Neural crest cell (in vitro differentiated cells): Measurements from ENCODE around the gene STK33. TPM values are rescaled to one million over a fixed set of nuclear protein-coding genes. Genes with fewer than 3 reads are reported as not detected.

Experiments
- DNase-seq: peaks from one replicate; pipeline ENCODE4 v3.0.0; 2021; ENCODE audit warnings: low read depth, mixed read lengths, low spot score
- H3K27ac Mint-ChIP-seq: one replicate; pipeline ENCODE4 v1.8.0; 2021; ENCODE audit warnings: mild to moderate bottlenecking, mixed read lengths; ENCODE audit not compliant: unreplicated experiment
- H3K27me3 Mint-ChIP-seq: 2 replicates; pipeline ENCODE4 v1.8.0; 2021; ENCODE audit warnings: low read depth, mild to moderate bottlenecking, mixed read lengths
- H3K36me3 Mint-ChIP-seq: 2 replicates; pipeline ENCODE4 v1.8.0; 2021; ENCODE audit warnings: low read depth, mild to moderate bottlenecking, mixed read lengths
- H3K4me1 Mint-ChIP-seq: 2 replicates; pipeline ENCODE4 v1.8.0; 2021; ENCODE audit warnings: mixed read lengths
- H3K4me3 Mint-ChIP-seq: one replicate; pipeline ENCODE4 v1.8.0; 2021; ENCODE audit warnings: mild to moderate bottlenecking, mixed read lengths
- H3K9me3 Mint-ChIP-seq: 2 replicates; pipeline ENCODE4 v1.8.0; 2021; ENCODE audit warnings: mixed read lengths
- CTCF ChIP-seq: fragments of 200-600 bp; sonication (generic); conservative IDR thresholded peaks from 2 replicates; pipeline ENCODE4 v1.5.0; 2021; ENCODE audit warnings: antibody characterized with exemption, mild to moderate bottlenecking
- total RNA-seq: library from RNA; stranded (reverse); gene quantifications from 2 replicates; pipeline ENCODE4 v1.2.1, GENCODE V29; 2021

The STK33 gene
- total RNA-seq, 1 donor from 2014 or later: 17.3 TPM

GRCh38 chr11:8354622-8355415 lies 239.2 kb downstream of the STK33 start:
- H3K4me3 Mint-ChIP-seq: no peak overlapping the region
- no peak for DNase-seq
- no peaks in the 10 kb centered on the region for H3K9me3 Mint-ChIP-seq
- peak overlapping the region; percentile 35 for H3K27ac Mint-ChIP-seq
- TF ChIP-seq CTCF: no peak
- H3K36me3 Mint-ChIP-seq: no peaks in the 10 kb centered on the region
- no peaks in the 10 kb centered on the region for H3K27me3 Mint-ChIP-seq
- H3K4me1 Mint-ChIP-seq: peaks cover 12% of the 10 kb centered on the region

GRCh38 chr11:8352876-8353505 lies 241.0 kb downstream of the STK33 start:
- no peak overlapping the region for H3K4me3 Mint-ChIP-seq
- DNase-seq: no peak
- H3K27ac Mint-ChIP-seq: no peak overlapping the region
- H3K36me3 Mint-ChIP-seq: no peaks in the 10 kb centered on the region
- H3K4me1 Mint-ChIP-seq: peaks cover 12% of the 10 kb centered on the region
- no peak for TF ChIP-seq CTCF
- no peaks in the 10 kb centered on the region for H3K9me3 Mint-ChIP-seq
- H3K27me3 Mint-ChIP-seq: no peaks in the 10 kb centered on the region

GRCh38 chr11:8352103-8352875 lies 241.7 kb downstream of the STK33 start:
- Mint-ChIP-seq H3K9me3 (no peaks in the 10 kb centered on the region), H3K27ac (no peak overlapping the region), H3K4me1 (peaks cover 12% of the 10 kb centered on the region), H3K4me3 (no peak overlapping the region), H3K36me3 (no peaks in the 10 kb centered on the region), H3K27me3 (no peaks in the 10 kb centered on the region)
- TF ChIP-seq CTCF: no peak
- DNase-seq: no peak

- Mint-ChIP-seq H3K4me1 (peaks cover 12% of the 10 kb centered on the region), H3K36me3 (no peaks in the 10 kb centered on the region), H3K9me3 (no peaks in the 10 kb centered on the region), H3K27ac (no peak overlapping the region), H3K27me3 (no peaks in the 10 kb centered on the region), H3K4me3 (no peak overlapping the region)
- DNase-seq: no peak
- TF ChIP-seq CTCF: no peak
Observed at GRCh38 chr11:8351223-8351622, 242.8 kb downstream of the STK33 start.

- Mint-ChIP-seq H3K9me3 (no peaks in the 10 kb centered on the region), H3K4me1 (no peaks in the 10 kb centered on the region), H3K36me3 (no peaks in the 10 kb centered on the region), H3K4me3 (no peak overlapping the region), H3K27me3 (no peaks in the 10 kb centered on the region), H3K27ac (no peak overlapping the region)
- no peak for TF ChIP-seq CTCF
- no peak for DNase-seq
Observed at GRCh38 chr11:8347978-8348377, 246.1 kb downstream of the STK33 start.
